ENCODE data around the gene EPB41L3. TPM values are rescaled to one million over a fixed set of nuclear protein-coding genes. Genes with fewer than 3 reads are reported as not detected.

Gene EPB41L3
- total and polyA plus RNA-seq, 2 experiments from 2014 or later, result 8.0 to 11.7 TPM

Other genes starting within 250 kb of the EPB41L3 start
- 14.0 and 16.8 TPM in 2 replicates for gene ZBTB14, start 248.3 kb downstream of the EPB41L3 start, total RNA-seq (2014; rRNA removed; shearing (Covaris generic))
- gene ZBTB14, start 248.3 kb downstream of the EPB41L3 start, polyA plus RNA-seq (2016; fragmentation: Nextera tagmentation; extraction: Ambion mirVana), result 5.2 and 6.0 TPM in 2 replicates